HG02981 (cell line): ENCODE results near the gene MED12L.
"Not testable (repeated sequence)": the region's sequence is repeated elsewhere in the genome, so short reads cannot be mapped to it uniquely, and the experiment has no call there.

ENCODE experiments used
- ATAC-seq: cut with Tn5 transposase; IDR thresholded peaks from one replicate; pipeline ENCODE4 v1.9.1; 2021; ENCODE audit warnings: mild to moderate bottlenecking, moderate library complexity; ENCODE audit not compliant: unreplicated experiment

MED12L gene

GRCh38 chr3:151206201-151206600 lies 120.7 kb downstream of the MED12L start:
- no peak for ATAC-seq

GRCh38 chr3:151209654-151210053 lies 124.2 kb downstream of the MED12L start:
- no peak for ATAC-seq

- ATAC-seq = peak; percentile 65
Measured at GRCh38 chr3:151210676-151211381, 125.4 kb downstream of the MED12L start.

GRCh38 chr3:151213151-151213550 lies 127.7 kb downstream of the MED12L start:
- no peak for ATAC-seq

GRCh38 chr3:151213881-151214280 lies 128.4 kb downstream of the MED12L start:
- ATAC-seq = no peak

- no peak for ATAC-seq
Measured at GRCh38 chr3:151214459-151214858, 129.0 kb downstream of the MED12L start.

- no peak for ATAC-seq
Measured at GRCh38 chr3:151216641-151217607, 131.5 kb downstream of the MED12L start.

- no peak for ATAC-seq
Measured at GRCh38 chr3:151218136-151218535, 132.7 kb downstream of the MED12L start.

GRCh38 chr3:151219056-151219455 lies 133.6 kb downstream of the MED12L start:
- no peak for ATAC-seq

GRCh38 chr3:151224268-151224866 lies 138.9 kb downstream of the MED12L start:
- ATAC-seq = no peak

- ATAC-seq = no peak
Measured at GRCh38 chr3:151225040-151225975, 139.8 kb downstream of the MED12L start.

- ATAC-seq = no peak
Measured at GRCh38 chr3:151226088-151226563, 140.7 kb downstream of the MED12L start.

GRCh38 chr3:151226825-151227224 lies 141.4 kb downstream of the MED12L start:
- ATAC-seq = no peak

- peak; percentile 32 for ATAC-seq
Measured at GRCh38 chr3:151227266-151227806, 141.9 kb downstream of the MED12L start.

- peak; percentile 80 for ATAC-seq
Measured at GRCh38 chr3:151227807-151228665, 142.6 kb downstream of the MED12L start.

GRCh38 chr3:151228666-151229040 lies 143.2 kb downstream of the MED12L start:
- no peak for ATAC-seq

- peak; percentile 56 for ATAC-seq
Measured at GRCh38 chr3:151230646-151231045, 145.2 kb downstream of the MED12L start.

GRCh38 chr3:151232403-151232802 lies 146.9 kb downstream of the MED12L start:
- not testable (repeated sequence) for ATAC-seq

GRCh38 chr3:151232991-151233390 lies 147.5 kb downstream of the MED12L start:
- ATAC-seq = no peak
